Stimulated activated CD4-positive, alpha-beta T cell treated with anti-CD3 and anti-CD28 coated beads, Interleukin-12 subunit alpha, Interleukin-12 subunit beta, amount 100 ng/mL, for 24 hours (primary cell): ENCODE measurements around the gene SERGEF.
A peak's percentile ranks its signal among the peaks of the same experiment; 100 is the strongest.
"Not testable (repeated sequence)": the region's sequence is repeated elsewhere in the genome, so short reads cannot be mapped to it uniquely, and the experiment has no call there.

ENCODE experiments used
- DNase-seq, 2 experiments: peaks; one replicate each; pipeline ENCODE4 v3.0.0-alpha.2; 2020; ENCODE audit warnings: low read depth in 2 of 2

Gene SERGEF

GRCh38 chr11:18000760-18001159, 12.1 kb downstream of the SERGEF start:
- DNase-seq: no peak

- DNase-seq: not testable (repeated sequence)
Measured at GRCh38 chr11:18000128-18000527, 12.7 kb downstream of the SERGEF start.

- DNase-seq: no peak
Measured at GRCh38 chr11:17992916-17993315, 19.9 kb downstream of the SERGEF start.

- peak in 1 of 2 experiments; percentile 22 for DNase-seq
Measured at GRCh38 chr11:17991783-17992433, 20.9 kb downstream of the SERGEF start.

- no peak for DNase-seq
Measured at GRCh38 chr11:17989306-17989705, 23.5 kb downstream of the SERGEF start.

- no peak for DNase-seq
Measured at GRCh38 chr11:17988465-17988864, 24.4 kb downstream of the SERGEF start.

GRCh38 chr11:17987826-17988225, 25.0 kb downstream of the SERGEF start:
- DNase-seq: no peak

GRCh38 chr11:17986711-17987220, 26.1 kb downstream of the SERGEF start:
- DNase-seq: no peak

GRCh38 chr11:17986007-17986710, 26.7 kb downstream of the SERGEF start:
- DNase-seq: no peak

GRCh38 chr11:17985517-17985916, 27.3 kb downstream of the SERGEF start:
- no peak for DNase-seq

GRCh38 chr11:17983569-17983968, 29.3 kb downstream of the SERGEF start:
- no peak for DNase-seq

- DNase-seq: no peak
Measured at GRCh38 chr11:17979770-17980371, 33.0 kb downstream of the SERGEF start.

- peak in 1 of 2 experiments; percentile 15 for DNase-seq
Measured at GRCh38 chr11:17978553-17979287, 34.1 kb downstream of the SERGEF start.

- no peak for DNase-seq
Measured at GRCh38 chr11:17976651-17977050, 36.2 kb downstream of the SERGEF start.

GRCh38 chr11:17974246-17974645, 38.6 kb downstream of the SERGEF start:
- DNase-seq: no peak

GRCh38 chr11:17972987-17973386, 39.9 kb downstream of the SERGEF start:
- DNase-seq: no peak

GRCh38 chr11:17968206-17968605, 44.6 kb downstream of the SERGEF start:
- DNase-seq: no peak

GRCh38 chr11:17967661-17968060, 45.2 kb downstream of the SERGEF start:
- no peak for DNase-seq

- DNase-seq: no peak
Measured at GRCh38 chr11:17960091-17960490, 52.8 kb downstream of the SERGEF start.

GRCh38 chr11:17958446-17958845, 54.4 kb downstream of the SERGEF start:
- DNase-seq: no peak

GRCh38 chr11:17954395-17955252, 58.2 kb downstream of the SERGEF start:
- DNase-seq: no peak
